ENCODE measurements around the gene HOXA11.

The HOXA11 gene

GRCh38 chr7:27185013-27185853 is at the start of gene HOXA11:
TSS of gene HOXA11 (minus strand) at chr7:27185232. CDS start at chr7:27185144, 88 bp downstream.
- FAIRE-seq = peak; percentile 89

GRCh38 chr7:27229448-27229847 is 44.4 kb upstream of the HOXA11 start:
- no peak for FAIRE-seq

- FAIRE-seq = no peak
Measured at GRCh38 chr7:27224983-27225934, 40.2 kb upstream of the HOXA11 start.

GRCh38 chr7:27223941-27224575 is 39.0 kb upstream of the HOXA11 start:
- peak; percentile 31 for FAIRE-seq

GRCh38 chr7:27221201-27221797 is 36.3 kb upstream of the HOXA11 start:
- FAIRE-seq = no peak

- no peak for FAIRE-seq
Measured at GRCh38 chr7:27220440-27220955, 35.5 kb upstream of the HOXA11 start.

- no peak for FAIRE-seq
Measured at GRCh38 chr7:27219821-27220220, 34.8 kb upstream of the HOXA11 start.

GRCh38 chr7:27217951-27218350 is 32.9 kb upstream of the HOXA11 start:
- FAIRE-seq = no peak

GRCh38 chr7:27215356-27215755 is 30.3 kb upstream of the HOXA11 start:
- FAIRE-seq = no peak

- FAIRE-seq = no peak
Measured at GRCh38 chr7:27214239-27214950, 29.4 kb upstream of the HOXA11 start.

- no peak for FAIRE-seq
Measured at GRCh38 chr7:27213433-27214238, 28.6 kb upstream of the HOXA11 start.

- FAIRE-seq = no peak
Measured at GRCh38 chr7:27212497-27213432, 27.7 kb upstream of the HOXA11 start.

GRCh38 chr7:27211764-27212204 is 26.8 kb upstream of the HOXA11 start:
- FAIRE-seq = no peak

- FAIRE-seq = no peak
Measured at GRCh38 chr7:27211084-27211446, 26.0 kb upstream of the HOXA11 start.

GRCh38 chr7:27210441-27211083 is 25.5 kb upstream of the HOXA11 start:
- no peak for FAIRE-seq

GRCh38 chr7:27209933-27210440 is 25.0 kb upstream of the HOXA11 start:
- FAIRE-seq = no peak

- no peak for FAIRE-seq
Measured at GRCh38 chr7:27208998-27209397, 24.0 kb upstream of the HOXA11 start.

- no peak for FAIRE-seq
Measured at GRCh38 chr7:27207348-27207985, 22.4 kb upstream of the HOXA11 start.

All from G401.6 (cell line).